ENCODE data around the gene AGR2.

Gene AGR2

GRCh38 chr7:16787127-16787526 lies 17.7 kb downstream of the AGR2 start:
- Histone ChIP-seq H3K36me3 (ENCODE audit: insufficient read depth, low read length) (no peaks in the 10 kb centered on the region), H4K20me1 (ENCODE audit: insufficient read depth, low read length) (no peaks in the 10 kb centered on the region), H3K27me3 (ENCODE audit: insufficient read depth, low read length, poor library complexity) (no peaks in the 10 kb centered on the region), H3K4me1 (ENCODE audit: insufficient read depth, low read length) (no peaks in the 10 kb centered on the region), H3K9ac (ENCODE audit: low read depth, low read length) (no peak overlapping the region), H3K9me3 (ENCODE audit: insufficient read depth, low read length, severe bottlenecking) (no peaks in the 10 kb centered on the region), H3K4me2 (ENCODE audit: insufficient read depth, low read length) (no peak overlapping the region), H2AFZ (ENCODE audit: low read depth, low read length) (no peak overlapping the region), H3K79me2 (ENCODE audit: insufficient read depth, low read length) (no peaks in the 10 kb centered on the region), H3K27ac (ENCODE audit: low read length) (no peak overlapping the region), H3K4me3 (ENCODE audit: low read depth in 1 of 2, low read length in 2 of 2) (no peak overlapping the region)
- ATAC-seq (ENCODE audit: insufficient read depth, low read depth) (no peak), DNase-seq (no peak)
- TF ChIP-seq, protein P1, sequence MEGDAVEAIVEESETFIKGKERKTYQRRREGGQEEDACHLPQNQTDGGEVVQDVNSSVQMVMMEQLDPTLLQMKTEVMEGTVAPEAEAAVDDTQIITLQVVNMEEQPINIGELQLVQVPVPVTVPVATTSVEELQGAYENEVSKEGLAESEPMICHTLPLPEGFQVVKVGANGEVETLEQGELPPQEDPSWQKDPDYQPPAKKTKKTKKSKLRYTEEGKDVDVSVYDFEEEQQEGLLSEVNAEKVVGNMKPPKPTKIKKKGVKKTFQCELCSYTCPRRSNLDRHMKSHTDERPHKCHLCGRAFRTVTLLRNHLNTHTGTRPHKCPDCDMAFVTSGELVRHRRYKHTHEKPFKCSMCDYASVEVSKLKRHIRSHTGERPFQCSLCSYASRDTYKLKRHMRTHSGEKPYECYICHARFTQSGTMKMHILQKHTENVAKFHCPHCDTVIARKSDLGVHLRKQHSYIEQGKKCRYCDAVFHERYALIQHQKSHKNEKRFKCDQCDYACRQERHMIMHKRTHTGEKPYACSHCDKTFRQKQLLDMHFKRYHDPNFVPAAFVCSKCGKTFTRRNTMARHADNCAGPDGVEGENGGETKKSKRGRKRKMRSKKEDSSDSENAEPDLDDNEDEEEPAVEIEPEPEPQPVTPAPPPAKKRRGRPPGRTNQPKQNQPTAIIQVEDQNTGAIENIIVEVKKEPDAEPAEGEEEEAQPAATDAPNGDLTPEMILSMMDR (IDR thresholded peaks at IDR 0.05; ENCODE audit: borderline replicate concordance, extremely low read depth, low read length, poor library complexity, severe bottlenecking) = no peak
- TF ChIP-seq EZH2 (IDR thresholded peaks at IDR 0.05; ENCODE audit: borderline replicate concordance, low read depth, low read length, severe bottlenecking) = no peak

- Histone ChIP-seq H2AFZ (ENCODE audit: low read depth, low read length) (no peak overlapping the region), H3K4me2 (ENCODE audit: insufficient read depth, low read length) (no peak overlapping the region), H3K9ac (ENCODE audit: low read depth, low read length) (no peak overlapping the region), H3K4me1 (ENCODE audit: insufficient read depth, low read length) (no peaks in the 10 kb centered on the region), H3K4me3 (ENCODE audit: low read depth in 1 of 2, low read length in 2 of 2) (no peak overlapping the region), H3K79me2 (ENCODE audit: insufficient read depth, low read length) (no peaks in the 10 kb centered on the region), H3K36me3 (ENCODE audit: insufficient read depth, low read length) (no peaks in the 10 kb centered on the region), H3K9me3 (ENCODE audit: insufficient read depth, low read length, severe bottlenecking) (no peaks in the 10 kb centered on the region), H4K20me1 (ENCODE audit: insufficient read depth, low read length) (no peaks in the 10 kb centered on the region), H3K27ac (ENCODE audit: low read length) (no peak overlapping the region), H3K27me3 (ENCODE audit: insufficient read depth, low read length, poor library complexity) (no peaks in the 10 kb centered on the region)
- DNase-seq (no peak), ATAC-seq (ENCODE audit: insufficient read depth, low read depth) (no peak)
- no peak for TF ChIP-seq EZH2 (IDR thresholded peaks at IDR 0.05; ENCODE audit: borderline replicate concordance, low read depth, low read length, severe bottlenecking)
- TF ChIP-seq, protein P1 (IDR thresholded peaks at IDR 0.05; ENCODE audit: borderline replicate concordance, extremely low read depth, low read length, poor library complexity, severe bottlenecking) = no peak
Observed at GRCh38 chr7:16786257-16786656, 18.5 kb downstream of the AGR2 start.

GRCh38 chr7:16785846-16786245 lies 19.0 kb downstream of the AGR2 start:
- Histone ChIP-seq H3K4me2 (ENCODE audit: insufficient read depth, low read length) (no peak overlapping the region), H4K20me1 (ENCODE audit: insufficient read depth, low read length) (no peaks in the 10 kb centered on the region), H3K27me3 (ENCODE audit: insufficient read depth, low read length, poor library complexity) (no peaks in the 10 kb centered on the region), H2AFZ (ENCODE audit: low read depth, low read length) (no peak overlapping the region), H3K9me3 (ENCODE audit: insufficient read depth, low read length, severe bottlenecking) (no peaks in the 10 kb centered on the region), H3K27ac (ENCODE audit: low read length) (no peak overlapping the region), H3K4me1 (ENCODE audit: insufficient read depth, low read length) (no peaks in the 10 kb centered on the region), H3K79me2 (ENCODE audit: insufficient read depth, low read length) (no peaks in the 10 kb centered on the region), H3K9ac (ENCODE audit: low read depth, low read length) (no peak overlapping the region), H3K4me3 (ENCODE audit: low read depth in 1 of 2, low read length in 2 of 2) (no peak overlapping the region), H3K36me3 (ENCODE audit: insufficient read depth, low read length) (no peaks in the 10 kb centered on the region)
- no peak for ATAC-seq (ENCODE audit: insufficient read depth, low read depth)
- TF ChIP-seq EZH2 (IDR thresholded peaks at IDR 0.05; ENCODE audit: borderline replicate concordance, low read depth, low read length, severe bottlenecking) = no peak
- TF ChIP-seq, protein P1 (IDR thresholded peaks at IDR 0.05; ENCODE audit: borderline replicate concordance, extremely low read depth, low read length, poor library complexity, severe bottlenecking) = no peak
- DNase-seq = no peak

DNA sequence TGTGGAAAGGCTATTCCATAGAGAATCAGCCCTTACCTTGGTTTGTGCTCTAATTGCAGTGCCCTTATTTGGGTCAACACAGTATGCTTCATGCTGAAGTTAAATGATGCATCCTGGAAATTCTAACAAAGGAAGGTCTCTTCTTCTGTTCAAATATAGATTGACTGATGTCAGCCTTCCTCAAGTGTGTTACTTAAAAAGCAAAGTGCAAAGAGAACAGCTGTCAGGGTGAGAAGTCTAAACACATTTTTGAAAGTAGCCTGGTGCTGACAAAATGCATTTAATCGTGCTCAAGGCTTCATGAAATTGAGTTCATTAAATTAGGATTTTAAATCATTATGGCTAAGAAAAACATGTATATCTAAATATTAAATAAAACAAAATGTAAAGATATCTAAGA lies 19.5 kb downstream of the AGR2 start:
- no peak for DNase-seq
- Histone ChIP-seq H3K4me3 (ENCODE audit: low read depth in 1 of 2, low read length in 2 of 2) (no peak overlapping the region), H3K9me3 (ENCODE audit: insufficient read depth, low read length, severe bottlenecking) (no peaks in the 10 kb centered on the region), H3K36me3 (ENCODE audit: insufficient read depth, low read length) (no peaks in the 10 kb centered on the region), H4K20me1 (ENCODE audit: insufficient read depth, low read length) (no peaks in the 10 kb centered on the region), H3K79me2 (ENCODE audit: insufficient read depth, low read length) (no peaks in the 10 kb centered on the region), H3K4me2 (ENCODE audit: insufficient read depth, low read length) (no peak overlapping the region), H2AFZ (ENCODE audit: low read depth, low read length) (no peak overlapping the region), H3K4me1 (ENCODE audit: insufficient read depth, low read length) (no peaks in the 10 kb centered on the region), H3K27me3 (ENCODE audit: insufficient read depth, low read length, poor library complexity) (no peaks in the 10 kb centered on the region), H3K27ac (ENCODE audit: low read length) (no peak overlapping the region), H3K9ac (ENCODE audit: low read depth, low read length) (no peak overlapping the region)
- ATAC-seq (ENCODE audit: insufficient read depth, low read depth) = no peak
- no peak for TF ChIP-seq EZH2 (IDR thresholded peaks at IDR 0.05; ENCODE audit: borderline replicate concordance, low read depth, low read length, severe bottlenecking)
- TF ChIP-seq, protein P1 (IDR thresholded peaks at IDR 0.05; ENCODE audit: borderline replicate concordance, extremely low read depth, low read length, poor library complexity, severe bottlenecking) = no peak

Measured in DND-41 (cell line).